GM12878 (cell line): ENCODE results near the gene C1orf232. TPM values are rescaled to one million over a fixed set of nuclear protein-coding genes. Genes with fewer than 3 reads are reported as not detected.

Source experiments
- ATAC-seq: fragments of 200-7000 bp; cut with Tn5 transposase; 3 replicates; pipeline ENCODE4 v1.9.1; 2020; ENCODE audit warnings: mild to moderate bottlenecking, moderate library complexity
- BruUV-seq: library from RNA; stranded (reverse); fragments of 400-500 nt; replicated peaks from 2 replicates; lab custom pipeline; 2021; lab: Mats Ljungman, UMichigan
- CTCF ChIA-PET: fragments of 300-600 bp; sonication (Branson Sonifier 250); formaldehyde crosslinking; extraction: SDS; loops from one replicate; lab custom pipeline; 2021; ENCODE audit warnings: inconsistent platforms; lab: Yijun Ruan, JAX
- POLR2A ChIA-PET: fragments of 350-600 bp; formaldehyde crosslinking; extraction: SDS; loops from one replicate; lab custom pipeline; 2021; ENCODE audit warnings: inconsistent platforms; lab: Charles Lee
- RAD21 ChIA-PET: fragments of 300-600 bp; sonication (Branson Sonifier 250); formaldehyde crosslinking; loops from one replicate; lab custom pipeline; 2023; ENCODE audit warnings: antibody characterized with exemption; ENCODE audit not compliant: unreplicated experiment; lab: Charles Lee
- SMC1A ChIA-PET: fragments of 300-600 bp; sonication (Branson Sonifier 250); formaldehyde crosslinking; loops from one replicate; lab custom pipeline; 2023; ENCODE audit not compliant: unreplicated experiment, uncharacterized antibody; lab: Charles Lee
- DNase-seq: peaks from one replicate; pipeline ENCODE4 v3.0.0-alpha.2; 2011; ENCODE audit warnings: low read depth, low spot score
- FAIRE-seq: peaks from 3 replicates; lab custom pipeline; 2011; peaks lifted over from hg19 to GRCh38; lab: Jason Lieb, UNC
- H2AFZ ChIP-seq: 2 replicates; pipeline ENCODE4 v1.6.0; 2011; ENCODE audit warnings: low read depth, low read length, control low read depth; ENCODE audit not compliant: control insufficient read depth
- H3K27ac ChIP-seq: 2 replicates; pipeline ENCODE4 v1.5.1; 2011; ENCODE audit warnings: control low read depth; ENCODE audit not compliant: control insufficient read depth, insufficient read depth
- H3K27me3 ChIP-seq, 2 experiments: replicated peaks in 1 of 2; 2 replicates each; pipeline versions ENCODE4 v1.6.0 to v1.6.1; 2011; ENCODE audit warnings: low read length in 1 of 2; ENCODE audit not compliant: control insufficient read depth in 2 of 2, insufficient read depth in 2 of 2
- H3K36me3 ChIP-seq, 2 experiments: 2 replicates each; pipeline ENCODE4 v1.5.1; 2011; ENCODE audit warnings: low read length in 1 of 2; ENCODE audit not compliant: control insufficient read depth in 2 of 2, insufficient read depth in 2 of 2
- H3K4me1 ChIP-seq: 2 replicates; pipeline ENCODE4 v1.6.1; 2011; ENCODE audit warnings: mild to moderate bottlenecking, low read length, moderate library complexity, mixed read lengths; ENCODE audit not compliant: control insufficient read depth, insufficient read depth
- H3K4me2 ChIP-seq: 2 replicates; pipeline ENCODE4 v1.6.0; 2011; ENCODE audit warnings: control low read depth; ENCODE audit not compliant: control insufficient read depth, insufficient read depth
- H3K4me3 ChIP-seq: fragments of 200-600 bp; sonication (generic); 2 replicates; pipeline ENCODE4 v1.5.1; 2016
- H3K79me2 ChIP-seq: 2 replicates; pipeline ENCODE4 v1.6.0; 2011; ENCODE audit warnings: low read length; ENCODE audit not compliant: control insufficient read depth, insufficient read depth
- H3K9ac ChIP-seq: 2 replicates; pipeline ENCODE4 v1.8.0; 2011; ENCODE audit warnings: low read length, control low read depth, mixed read lengths; ENCODE audit not compliant: control insufficient read depth, insufficient read depth
- H3K9me3 ChIP-seq: replicated peaks from 3 replicates; pipeline ENCODE4 v1.5.1; 2011; ENCODE audit warnings: mild to moderate bottlenecking, low read length; ENCODE audit not compliant: control insufficient read depth, insufficient read depth
- H4K20me1 ChIP-seq: 2 replicates; pipeline ENCODE4 v1.6.0; 2011; ENCODE audit not compliant: control insufficient read depth, insufficient read depth
- ASH2L ChIP-seq: fragments of 300-600, 200-600 bp; sonication (generic); IDR thresholded peaks from 2 replicates; pipeline ENCODE4 v1.6.1; 2017; ENCODE audit warnings: low read depth, mild to moderate bottlenecking, borderline replicate concordance
- BCL11A ChIP-seq: IDR thresholded peaks from 2 replicates; pipeline ENCODE4 v1.6.1; 2011; ENCODE audit warnings: low read depth, low read length
- CHD1 ChIP-seq: IDR thresholded peaks from 2 replicates; pipeline ENCODE4 v1.6.1; 2012; ENCODE audit warnings: low read depth, low read length, improper control_type of control experiment
- CHD2 ChIP-seq: IDR thresholded peaks from 2 replicates; pipeline ENCODE4 v1.6.1; 2011; ENCODE audit warnings: low read depth, low read length, improper control_type of control experiment, borderline replicate concordance
- FOXK2 ChIP-seq: fragments of 450-650 bp; IDR thresholded peaks from 2 replicates; pipeline ENCODE4 v1.6.1; 2017; ENCODE audit warnings: mild to moderate bottlenecking, moderate library complexity
- HCFC1 ChIP-seq: fragments of 150-350 bp; IDR thresholded peaks from 2 replicates; pipeline ENCODE4 v1.6.1; 2014; ENCODE audit warnings: low read length
- KLF5 ChIP-seq: fragments of 450-650 bp; IDR thresholded peaks from 2 replicates; pipeline ENCODE4 v1.6.1; 2014; ENCODE audit warnings: mild to moderate bottlenecking; ENCODE audit not compliant: partially characterized antibody
- NFYB ChIP-seq: IDR thresholded peaks from 2 replicates; pipeline ENCODE4 v1.6.1; 2011; ENCODE audit warnings: low read depth, mild to moderate bottlenecking, low read length, improper control_type of control experiment, moderate library complexity; ENCODE audit not compliant: insufficient read depth
- NKRF ChIP-seq: fragments of 450-650 bp; conservative IDR thresholded peaks from 2 replicates; pipeline ENCODE4 v1.6.1; 2017; ENCODE audit warnings: mild to moderate bottlenecking, moderate library complexity
- NR2C1 ChIP-seq: fragments of 450-650 bp; IDR thresholded peaks from 2 replicates; pipeline ENCODE4 v1.6.1; 2017; ENCODE audit warnings: antibody characterized with exemption, mild to moderate bottlenecking, moderate library complexity
- PAX5 ChIP-seq: IDR thresholded peaks from 2 replicates; pipeline ENCODE4 v1.6.1; 2011; ENCODE audit warnings: low read depth, low read length, borderline replicate concordance
- PML ChIP-seq: IDR thresholded peaks from 2 replicates; pipeline ENCODE4 v1.6.1; 2012; ENCODE audit warnings: low read length, inconsistent platforms
- POLR2AphosphoS2 ChIP-seq: IDR thresholded peaks from 2 replicates; pipeline ENCODE4 v1.6.1; 2011; ENCODE audit warnings: low read depth, mild to moderate bottlenecking, low read length, improper control_type of control experiment, moderate library complexity
- RAD21 ChIP-seq: IDR thresholded peaks from 2 replicates; pipeline ENCODE4 v1.6.1; 2011; ENCODE audit warnings: mild to moderate bottlenecking, low read depth, low read length, moderate library complexity; ENCODE audit not compliant: insufficient read depth
- RAD51 ChIP-seq: fragments of 450-650 bp; IDR thresholded peaks from 2 replicates; pipeline ENCODE4 v1.6.1; 2016; ENCODE audit warnings: moderate library complexity, mild to moderate bottlenecking, inconsistent platforms
- RFX5 ChIP-seq: IDR thresholded peaks from 2 replicates; pipeline ENCODE4 v1.6.1; 2011; ENCODE audit warnings: low read depth, low read length, improper control_type of control experiment
- SPI1 ChIP-seq: IDR thresholded peaks from 2 replicates; pipeline ENCODE4 v1.6.1; 2011; ENCODE audit warnings: low read depth, mild to moderate bottlenecking, low read length, moderate library complexity, borderline replicate concordance; ENCODE audit not compliant: insufficient read depth
- TCF12 ChIP-seq: IDR thresholded peaks from 2 replicates; pipeline ENCODE4 v1.6.1; 2011; ENCODE audit warnings: low read depth, mild to moderate bottlenecking, low read length
- WRNIP1 ChIP-seq: IDR thresholded peaks from 2 replicates; pipeline ENCODE4 v1.6.1; 2011; ENCODE audit warnings: low read depth, low read length, improper control_type of control experiment, borderline replicate concordance
- ZNF24 ChIP-seq: fragments of 450-650 bp; IDR thresholded peaks from 2 replicates; pipeline ENCODE4 v1.6.1; 2017; ENCODE audit warnings: antibody characterized with exemption, mild to moderate bottlenecking
- WGBS: methylation state at CpG from one replicate; pipeline ENCODE4 v1.1.6; 2016; ENCODE audit warnings: low lambda C conversion rate; ENCODE audit not compliant: insufficient replicate concordance, insufficient coverage; ENCODE audit errors: missing lambda C conversion rate; 5-methylcytosine and 5-hydroxymethylcytosine counted together
- in situ Hi-C: fragments of 300-500 bp; cut with MboI; formaldehyde crosslinking; loops from 9 replicates; pipeline ENCODE4 v1.14.3; 2018; ENCODE audit warnings: mixed read lengths
- intact Hi-C: fragments of 100-400 bp; cut with micrococcal nuclease; formaldehyde crosslinking; loops from one replicate; pipeline ENCODE4 v1.14.2; 2022; ENCODE audit not compliant: unreplicated experiment
- polyA plus RNA-seq, 11 experiments: library from polyadenylated mRNA; depleted of rRNA in 4 of 11; unstranded in 6 of 11; stranded (reverse) in 5 of 11; fragments of >200 nt; fragmentation: Nextera tagmentation in 4 of 11; fragmentation: Illumina TruSeq in 1 of 11; extraction: Ambion mirVana in 4 of 11; extraction: Trizol in 1 of 11; gene quantifications; 1 replicate in 1 of 11; 2 replicates in 10 of 11; pipeline versions ENCODE4 v1.2.1 to v1.2.3, GENCODE V29; 2011 to 2016; ENCODE audit warnings: inconsistent platforms in 2 of 11, missing spikeins in 2 of 11, low read depth in 1 of 11
- total RNA-seq, 4 experiments: library from RNA; depleted of rRNA in 3 of 4; stranded (reverse); fragments of >200 nt in 3 of 4; fragmentation: Illumina TruSeq in 1 of 4; extraction: Trizol in 1 of 4; gene quantifications; 2 replicates each; pipeline versions ENCODE4 v1.2.1 to v1.2.3, GENCODE V29; 2013 to 2021

The C1orf232 gene
- total and polyA plus RNA-seq, 10 of the 15 experiments (the other 5 are each of a cell fraction or from before 2014, with no cell fraction given), result not detected

- 26% methylated on average over 5 of the region's 5 CpGs for WGBS
- in situ Hi-C loops, result no loop called here
- ChIA-PET RAD21 (no interaction called here), SMC1A (no interaction called here), CTCF (no interaction called here), POLR2A (no interaction called here)
- Histone ChIP-seq H4K20me1 (no peaks in the 10 kb centered on the region), H3K4me2 (no peak overlapping the region), H3K4me1 (no peaks in the 10 kb centered on the region), H3K36me3 (no peaks in the 10 kb centered on the region), H3K9ac (no peak overlapping the region), H3K4me3 (no peak overlapping the region), H3K27me3 (peaks cover 0 to 3% of the 10 kb centered on the region in 2 experiments; a peak in 2 of 4 replicates), H3K9me3 (no peaks in the 10 kb centered on the region), H3K27ac (no peak overlapping the region), H3K79me2 (no peaks in the 10 kb centered on the region), H2AFZ (no peak overlapping the region)
- no peak for DNase-seq
- FAIRE-seq, result no peak
- no peak for ATAC-seq
- TF ChIP-seq FOXK2, result no peak
- TF ChIP-seq KLF5, result no peak
- TF ChIP-seq RFX5, result no peak
- TF ChIP-seq NR2C1, result no peak
- no peak for TF ChIP-seq PML
- TF ChIP-seq TCF12, result no peak
- no peak for TF ChIP-seq RAD51
- TF ChIP-seq ASH2L, result no peak
- no peak for TF ChIP-seq ZNF24
- no peak for TF ChIP-seq CHD2
- no peak for TF ChIP-seq POLR2AphosphoS2
- BruUV-seq, result no TSS peak
- intact Hi-C loops, result no loop called here
Measured at GRCh38 chr1:26200413-26200812, 31.6 kb upstream of the C1orf232 start.

- CTCF ChIA-PET, result no interaction called here
- FAIRE-seq, result no peak
- WGBS, result 42% methylated on average over 11 of the region's 11 CpGs
- BruUV-seq, result no TSS peak
- POLR2A ChIA-PET, result no interaction called here
- Histone ChIP-seq H3K4me3 (no peak overlapping the region), H3K4me1 (no peaks in the 10 kb centered on the region), H3K36me3 (no peaks in the 10 kb centered on the region), H3K27ac (no peak overlapping the region), H3K79me2 (no peaks in the 10 kb centered on the region), H3K27me3 (no peaks in the 10 kb centered on the region), H3K4me2 (no peak overlapping the region), H3K9ac (no peak overlapping the region), H2AFZ (no peak overlapping the region), H3K9me3 (no peaks in the 10 kb centered on the region), H4K20me1 (no peaks in the 10 kb centered on the region)
- intact Hi-C loops (no loop called here), in situ Hi-C loops (no loop called here)
- RAD21 ChIA-PET, result no interaction called here
- DNase-seq, result no peak
- SMC1A ChIA-PET, result no interaction called here
- no peak for ATAC-seq
- no peak for TF ChIP-seq NKRF
- no peak for TF ChIP-seq PAX5
- TF ChIP-seq CHD1, result no peak
- no peak for TF ChIP-seq RAD21
- TF ChIP-seq NFYB, result no peak
- no peak for TF ChIP-seq HCFC1
- TF ChIP-seq SPI1, result no peak
- TF ChIP-seq BCL11A, result no peak
- no peak for TF ChIP-seq WRNIP1
Measured at GRCh38 chr1:26197813-26198212, 29.1 kb upstream of the C1orf232 start.
